SK-N-MC (cell line): ENCODE results near the gene FRMD6.

ENCODE experiments used
- EZH2 ChIP-seq: fragments of 200-600 bp; sonication (generic); IDR thresholded peaks from one replicate; pipeline ENCODE4 v1.6.1; 2017; ENCODE audit warnings: antibody characterized with exemption
- FOXP2 ChIP-seq: optimal IDR thresholded peaks from 2 replicates; pipeline ENCODE3; 2011; ENCODE audit warnings: mild to moderate bottlenecking, moderate library complexity; ENCODE audit not compliant: insufficient read depth; ENCODE audit errors: extremely low read length, control extremely low read depth
- POLR2AphosphoS5 ChIP-seq: IDR thresholded peaks from 2 replicates; pipeline ENCODE4 v1.6.1; 2012; ENCODE audit warnings: mild to moderate bottlenecking, low read depth, low read length, borderline replicate concordance

- TF ChIP-seq EZH2 (no peak), POLR2AphosphoS5 (no peak), FOXP2 (no peak)
These were observed 74.6 kb downstream of the FRMD6 start for GRCh38 chr14:51726166-51726899.
